ENCODE measurements around the gene BOC.

Gene BOC

GRCh38 chr3:113193719-113194118, 17.6 kb upstream of the BOC start:
- DNase-seq (ENCODE audit: low spot score) = no peak

- DNase-seq (ENCODE audit: low spot score) = no peak
Observed at GRCh38 chr3:113194823-113195401, 16.4 kb upstream of the BOC start.

GRCh38 chr3:113200351-113200750, 11.0 kb upstream of the BOC start:
- DNase-seq (ENCODE audit: low spot score) = no peak

- DNase-seq (ENCODE audit: low spot score) = no peak
Observed at GRCh38 chr3:113200946-113201345, 10.4 kb upstream of the BOC start.

GRCh38 chr3:113204371-113204770, 7.0 kb upstream of the BOC start:
- DNase-seq (ENCODE audit: low spot score) = no peak

- DNase-seq (ENCODE audit: low spot score) = no peak
Observed at GRCh38 chr3:113205481-113205880, 5.9 kb upstream of the BOC start.

GRCh38 chr3:113210604-113211329, 590 bp upstream of the BOC start:
- DNase-seq (ENCODE audit: low spot score) = no peak

GRCh38 chr3:113212150-113212843, 940 bp downstream of the BOC start:
- DNase-seq (ENCODE audit: low spot score) = no peak

- no peak for DNase-seq (ENCODE audit: low spot score)
Observed at GRCh38 chr3:113212844-113213375, 1.6 kb downstream of the BOC start.

- no peak for DNase-seq (ENCODE audit: low spot score)
Observed at GRCh38 chr3:113213896-113214587, 2.7 kb downstream of the BOC start.

- DNase-seq (ENCODE audit: low spot score) = no peak
Observed at GRCh38 chr3:113214917-113215595, 3.7 kb downstream of the BOC start.

GRCh38 chr3:113216393-113216792, 5.0 kb downstream of the BOC start:
- no peak for DNase-seq (ENCODE audit: low spot score)

- DNase-seq (ENCODE audit: low spot score) = no peak
Observed at GRCh38 chr3:113218011-113218680, 6.8 kb downstream of the BOC start.

- no peak for DNase-seq (ENCODE audit: low spot score)
Observed at GRCh38 chr3:113218681-113219045, 7.3 kb downstream of the BOC start.

GRCh38 chr3:113219605-113220300, 8.4 kb downstream of the BOC start:
- no peak for DNase-seq (ENCODE audit: low spot score)

- DNase-seq (ENCODE audit: low spot score) = no peak
Observed at GRCh38 chr3:113220721-113221120, 9.4 kb downstream of the BOC start.

- DNase-seq (ENCODE audit: low spot score) = no peak
Observed at GRCh38 chr3:113221721-113222257, 10.4 kb downstream of the BOC start.

GRCh38 chr3:113222451-113223086, 11.2 kb downstream of the BOC start:
- no peak for DNase-seq (ENCODE audit: low spot score)

- peak; percentile 43 for DNase-seq (ENCODE audit: low spot score)
Observed at GRCh38 chr3:113223475-113224281, 12.3 kb downstream of the BOC start.

Measured in globus pallidus (tissue), 1 donor.